ENCODE measurements around the gene BTBD17. TPM values are rescaled to one million over a fixed set of nuclear protein-coding genes. Genes with fewer than 3 reads are reported as not detected.

BTBD17 gene
- total RNA-seq, 4 donors from 2014 or later = not detected

GRCh38 chr17:74372426-74372825 is 10.8 kb upstream of the BTBD17 start:
- Histone ChIP-seq H3K9me3 (no peaks in the 10 kb centered on the region), H3K4me3 (no peak overlapping the region), H3K27me3 (peaks cover 0 to 84% (median 0%) of the 10 kb centered on the region in 4 donors), H3K27ac (no peak overlapping the region), H3K4me1 (peaks cover 0 to 14% (median 6%) of the 10 kb centered on the region in 3 donors), H3K36me3 (no peaks in the 10 kb centered on the region)
- intact Hi-C loops (cut with DNase I) = loop anchor here (10.0 kb wide), 1 partner anchor 122 kb away; no protein-coding TSS in a partner anchor
- TF ChIP-seq POLR2A (IDR thresholded peaks at IDR 0.05) (no peak), CTCF (IDR thresholded peaks at IDR 0.05) (no peak)
- DNase-seq = no peak
- WGBS, 2 donors = 63 to 100% methylated on average over 2 of the region's 9 CpGs

DNA sequence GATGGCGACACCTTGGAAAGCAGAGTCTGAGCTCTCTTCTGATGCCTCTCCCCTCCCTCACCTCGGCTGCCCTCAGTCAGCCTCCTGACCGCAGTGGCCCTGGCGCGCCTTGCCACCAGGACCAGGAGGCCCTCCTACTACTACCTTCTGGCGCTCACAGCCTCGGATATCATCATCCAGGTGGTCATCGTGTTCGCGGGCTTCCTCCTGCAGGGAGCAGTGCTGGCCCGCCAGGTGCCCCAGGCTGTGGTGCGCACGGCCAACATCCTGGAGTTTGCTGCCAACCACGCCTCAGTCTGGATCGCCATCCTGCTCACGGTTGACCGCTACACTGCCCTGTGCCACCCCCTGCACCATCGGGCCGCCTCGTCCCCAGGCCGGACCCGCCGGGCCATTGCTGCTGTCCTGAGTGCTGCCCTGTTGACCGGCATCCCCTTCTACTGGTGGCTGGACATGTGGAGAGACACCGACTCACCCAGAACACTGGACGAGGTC is 10.0 kb upstream of the BTBD17 start:
- Histone ChIP-seq H3K9me3 (no peaks in the 10 kb centered on the region), H3K4me3 (no peak overlapping the region), H3K4me1 (peaks cover 0 to 14% (median 6%) of the 10 kb centered on the region in 3 donors), H3K27me3 (peaks cover 0 to 81% (median 0%) of the 10 kb centered on the region in 4 donors), H3K36me3 (no peaks in the 10 kb centered on the region), H3K27ac (no peak overlapping the region)
- intact Hi-C loops (cut with DNase I) = loop anchor here (10.0 kb wide), 1 partner anchor 123 kb away; no protein-coding TSS in a partner anchor
- TF ChIP-seq CTCF (IDR thresholded peaks at IDR 0.05) (no peak), POLR2A (IDR thresholded peaks at IDR 0.05) (no peak)
- WGBS, 2 donors = 85 to 92% methylated on average over 2 to 8 of the region's 26 CpGs
- DNase-seq = no peak

DNA sequence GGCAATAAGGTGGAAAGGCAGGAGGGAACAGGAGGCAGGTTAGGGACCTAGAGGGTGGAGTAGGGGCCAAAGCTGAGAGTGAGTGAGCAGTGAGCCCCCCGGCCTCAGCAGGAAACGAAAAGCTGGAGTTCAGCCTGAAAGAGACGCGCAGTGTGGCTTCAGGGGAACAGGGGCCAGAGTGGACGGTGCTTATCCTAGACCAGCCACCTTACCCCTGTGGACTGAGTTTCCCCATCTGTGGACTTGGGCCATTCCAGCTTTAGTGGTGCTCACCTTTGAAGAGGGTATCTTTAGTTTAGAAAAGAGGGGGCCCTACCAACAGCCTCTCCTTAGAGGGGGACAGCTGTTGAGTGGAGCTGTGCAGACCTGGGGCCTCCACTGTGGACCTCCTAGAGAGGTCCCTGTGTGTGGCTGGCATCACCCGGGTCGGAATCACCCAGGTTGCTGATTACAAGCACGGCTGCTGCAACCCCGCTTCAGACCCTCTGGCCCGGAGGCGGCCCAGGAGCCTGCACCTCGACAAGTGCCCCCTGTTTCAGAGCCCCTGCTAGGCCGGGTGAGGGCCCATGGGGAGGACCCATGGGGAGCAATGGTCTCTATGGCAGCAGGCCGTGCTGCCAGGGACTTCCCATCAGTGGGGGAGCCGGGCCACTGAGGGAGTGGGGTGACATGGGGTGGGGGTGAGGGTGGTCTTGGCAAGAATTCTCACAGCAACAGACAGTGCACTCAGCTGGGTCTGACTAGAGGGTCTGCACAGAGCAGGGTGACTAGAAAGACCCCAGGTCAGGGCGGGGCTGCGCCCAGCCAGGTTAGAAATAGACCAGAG is 8.2 kb upstream of the BTBD17 start:
- peaks cover 0 to 68% (median 0%) of the 10 kb centered on the region in 4 donors for H3K27me3 ChIP-seq
- intact Hi-C loops (cut with DNase I) = loop anchor here (10.0 kb wide), 1 partner anchor 125 kb away; no protein-coding TSS in a partner anchor
- WGBS, 2 donors = 90 to 95% methylated on average over 5 to 8 of the region's 17 CpGs
- no peak for TF ChIP-seq CTCF (IDR thresholded peaks at IDR 0.05)
- no peak for TF ChIP-seq POLR2A (IDR thresholded peaks at IDR 0.05)
- no peak overlapping the region for H3K27ac ChIP-seq
- no peak for DNase-seq
- no peaks in the 10 kb centered on the region for H3K9me3 ChIP-seq
- H3K36me3 ChIP-seq = no peaks in the 10 kb centered on the region
- H3K4me1 ChIP-seq = peaks cover 0 to 14% (median 6%) of the 10 kb centered on the region in 3 donors
- H3K4me3 ChIP-seq = no peak overlapping the region

- H3K36me3 ChIP-seq = no peaks in the 10 kb centered on the region
- H3K4me1 ChIP-seq = peaks cover 0 to 14% (median 6%) of the 10 kb centered on the region in 3 donors
- no peak overlapping the region for H3K27ac ChIP-seq
- no peak for TF ChIP-seq POLR2A (IDR thresholded peaks at IDR 0.05)
- no peak for TF ChIP-seq CTCF (IDR thresholded peaks at IDR 0.05)
- H3K4me3 ChIP-seq = no peak overlapping the region
- H3K27me3 ChIP-seq = peaks cover 0 to 61% (median 0%) of the 10 kb centered on the region in 4 donors
- WGBS, 2 donors = 20% methylated on average over 5 to 6 of the region's 10 CpGs
- intact Hi-C loops (cut with DNase I) = no loop called here
- no peaks in the 10 kb centered on the region for H3K9me3 ChIP-seq
- DNase-seq = no peak
Observed at GRCh38 chr17:74369221-74369620, 7.6 kb upstream of the BTBD17 start.

Measured in esophagus squamous epithelium (tissue), 5 donors.